ENCODE measurements around the gene PDZD2. TPM values are rescaled to one million over a fixed set of nuclear protein-coding genes. Genes with fewer than 3 reads are reported as not detected.

Gene PDZD2
- polyA plus RNA-seq, 1 donor from 2014 or later: 3.1 TPM

DNA sequence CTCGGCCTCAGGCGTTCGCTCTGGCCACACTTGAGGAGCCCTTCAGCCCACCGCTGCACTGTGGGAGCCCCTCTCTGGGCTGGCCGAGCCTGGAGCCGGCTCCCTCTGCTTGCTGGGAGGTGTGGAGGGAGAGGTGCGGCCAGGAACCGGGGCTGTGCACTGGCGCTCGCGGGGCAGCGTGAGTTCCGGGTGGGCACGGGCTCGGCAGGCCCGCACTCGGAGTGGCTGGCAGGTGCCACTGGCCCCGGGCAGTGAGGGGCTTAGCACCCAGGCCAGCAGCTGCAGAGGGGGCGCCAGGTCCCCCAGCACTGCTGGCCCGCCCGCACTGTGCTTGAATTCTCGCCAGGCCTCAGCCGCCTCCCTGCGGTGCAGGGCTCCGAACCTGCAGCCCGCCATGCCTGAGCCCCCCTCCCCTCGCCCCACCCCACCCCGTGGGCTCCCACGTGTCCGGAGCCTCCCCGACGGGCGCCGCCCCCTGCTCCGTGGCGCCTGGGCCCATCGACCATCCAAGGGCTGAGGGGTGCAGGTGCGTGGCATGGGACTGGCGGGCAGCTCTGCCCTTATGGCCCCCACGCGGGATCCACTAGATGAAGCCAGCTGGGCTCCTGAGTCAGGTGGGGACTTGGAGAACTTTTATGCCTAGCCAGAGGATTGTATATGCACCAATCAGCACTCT, 138.2 kb downstream of the PDZD2 start:
- Histone ChIP-seq H3K27me3 (ENCODE audit: insufficient read depth, low read depth, low read length) (no peaks in the 10 kb centered on the region), H3K4me2 (ENCODE audit: low read length) (no peak overlapping the region), H2AFZ (ENCODE audit: low read depth, low read length) (no peak overlapping the region), H3K36me3 (ENCODE audit: insufficient read depth, low read length) (no peaks in the 10 kb centered on the region), H3K27ac (ENCODE audit: low read length) (no peak overlapping the region), H3K9me2 (ENCODE audit: insufficient read depth, low read length) (no peaks in the 10 kb centered on the region), H3K4me3 (ENCODE audit: low read length) (no peak overlapping the region), H3K9me3 (ENCODE audit: low read length) (no peaks in the 10 kb centered on the region), H3K79me2 (replicated peaks; ENCODE audit: insufficient read depth, low read length) (no peaks in the 10 kb centered on the region), H3F3A (ENCODE audit: insufficient read depth, low read length, poor library complexity, severe bottlenecking) (no peaks in the 10 kb centered on the region), H3K9ac (ENCODE audit: low read length) (no peak overlapping the region), H4K20me1 (ENCODE audit: insufficient read depth) (no peaks in the 10 kb centered on the region)
- TF ChIP-seq, protein P1, sequence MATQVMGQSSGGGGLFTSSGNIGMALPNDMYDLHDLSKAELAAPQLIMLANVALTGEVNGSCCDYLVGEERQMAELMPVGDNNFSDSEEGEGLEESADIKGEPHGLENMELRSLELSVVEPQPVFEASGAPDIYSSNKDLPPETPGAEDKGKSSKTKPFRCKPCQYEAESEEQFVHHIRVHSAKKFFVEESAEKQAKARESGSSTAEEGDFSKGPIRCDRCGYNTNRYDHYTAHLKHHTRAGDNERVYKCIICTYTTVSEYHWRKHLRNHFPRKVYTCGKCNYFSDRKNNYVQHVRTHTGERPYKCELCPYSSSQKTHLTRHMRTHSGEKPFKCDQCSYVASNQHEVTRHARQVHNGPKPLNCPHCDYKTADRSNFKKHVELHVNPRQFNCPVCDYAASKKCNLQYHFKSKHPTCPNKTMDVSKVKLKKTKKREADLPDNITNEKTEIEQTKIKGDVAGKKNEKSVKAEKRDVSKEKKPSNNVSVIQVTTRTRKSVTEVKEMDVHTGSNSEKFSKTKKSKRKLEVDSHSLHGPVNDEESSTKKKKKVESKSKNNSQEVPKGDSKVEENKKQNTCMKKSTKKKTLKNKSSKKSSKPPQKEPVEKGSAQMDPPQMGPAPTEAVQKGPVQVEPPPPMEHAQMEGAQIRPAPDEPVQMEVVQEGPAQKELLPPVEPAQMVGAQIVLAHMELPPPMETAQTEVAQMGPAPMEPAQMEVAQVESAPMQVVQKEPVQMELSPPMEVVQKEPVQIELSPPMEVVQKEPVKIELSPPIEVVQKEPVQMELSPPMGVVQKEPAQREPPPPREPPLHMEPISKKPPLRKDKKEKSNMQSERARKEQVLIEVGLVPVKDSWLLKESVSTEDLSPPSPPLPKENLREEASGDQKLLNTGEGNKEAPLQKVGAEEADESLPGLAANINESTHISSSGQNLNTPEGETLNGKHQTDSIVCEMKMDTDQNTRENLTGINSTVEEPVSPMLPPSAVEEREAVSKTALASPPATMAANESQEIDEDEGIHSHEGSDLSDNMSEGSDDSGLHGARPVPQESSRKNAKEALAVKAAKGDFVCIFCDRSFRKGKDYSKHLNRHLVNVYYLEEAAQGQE (IDR thresholded peaks at IDR 0.05; ENCODE audit: borderline replicate concordance): no peak
- TF ChIP-seq, protein P2, sequence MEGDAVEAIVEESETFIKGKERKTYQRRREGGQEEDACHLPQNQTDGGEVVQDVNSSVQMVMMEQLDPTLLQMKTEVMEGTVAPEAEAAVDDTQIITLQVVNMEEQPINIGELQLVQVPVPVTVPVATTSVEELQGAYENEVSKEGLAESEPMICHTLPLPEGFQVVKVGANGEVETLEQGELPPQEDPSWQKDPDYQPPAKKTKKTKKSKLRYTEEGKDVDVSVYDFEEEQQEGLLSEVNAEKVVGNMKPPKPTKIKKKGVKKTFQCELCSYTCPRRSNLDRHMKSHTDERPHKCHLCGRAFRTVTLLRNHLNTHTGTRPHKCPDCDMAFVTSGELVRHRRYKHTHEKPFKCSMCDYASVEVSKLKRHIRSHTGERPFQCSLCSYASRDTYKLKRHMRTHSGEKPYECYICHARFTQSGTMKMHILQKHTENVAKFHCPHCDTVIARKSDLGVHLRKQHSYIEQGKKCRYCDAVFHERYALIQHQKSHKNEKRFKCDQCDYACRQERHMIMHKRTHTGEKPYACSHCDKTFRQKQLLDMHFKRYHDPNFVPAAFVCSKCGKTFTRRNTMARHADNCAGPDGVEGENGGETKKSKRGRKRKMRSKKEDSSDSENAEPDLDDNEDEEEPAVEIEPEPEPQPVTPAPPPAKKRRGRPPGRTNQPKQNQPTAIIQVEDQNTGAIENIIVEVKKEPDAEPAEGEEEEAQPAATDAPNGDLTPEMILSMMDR (IDR thresholded peaks at IDR 0.05; ENCODE audit: poor library complexity, severe bottlenecking): no peak
- TF ChIP-seq MXI1 (conservative IDR thresholded peaks at IDR 0.05; ENCODE audit: poor library complexity, severe bottlenecking) (no peak), RAD21 (conservative IDR thresholded peaks at IDR 0.05) (no peak), EP300 (conservative IDR thresholded peaks at IDR 0.05; ENCODE audit: poor library complexity, severe bottlenecking) (no peak), TAF1 (IDR thresholded peaks at IDR 0.05; ENCODE audit: low read depth) (no peak), SMC3 (conservative IDR thresholded peaks at IDR 0.05; ENCODE audit: poor library complexity) (no peak), EZH2 (IDR thresholded peaks at IDR 0.05; ENCODE audit: borderline replicate concordance, insufficient read depth, low read length, poor library complexity, severe bottlenecking) (no peak), POLR2AphosphoS5 (IDR thresholded peaks at IDR 0.05) (no peak)

DNA sequence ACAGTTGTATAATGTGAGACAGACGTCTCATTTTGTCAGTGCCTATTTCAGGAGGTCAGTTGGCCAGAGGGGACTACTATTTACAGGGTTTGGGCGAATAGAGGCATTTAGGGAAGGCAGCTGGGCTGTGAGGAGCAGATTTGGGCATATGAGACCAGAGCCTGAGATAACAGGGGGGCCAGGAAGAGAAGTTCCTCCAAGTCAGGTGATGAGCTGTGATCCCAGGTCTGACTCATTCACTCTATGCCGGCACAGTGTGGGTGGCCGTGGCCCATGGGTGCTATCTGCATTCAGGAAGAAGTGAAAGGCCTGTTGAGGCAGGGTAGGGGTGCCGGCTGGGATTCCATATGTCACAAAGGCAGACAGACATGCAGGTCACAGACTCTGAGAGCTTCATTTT, 142.8 kb downstream of the PDZD2 start:
- no peak overlapping the region for H3K4me3 ChIP-seq (ENCODE audit: low read length)
- no peaks in the 10 kb centered on the region for H3K9me3 ChIP-seq (ENCODE audit: low read length)
- no peaks in the 10 kb centered on the region for H3K79me2 ChIP-seq (replicated peaks; ENCODE audit: insufficient read depth, low read length)
- no peak for TF ChIP-seq RAD21 (conservative IDR thresholded peaks at IDR 0.05)
- TF ChIP-seq SMC3 (conservative IDR thresholded peaks at IDR 0.05; ENCODE audit: poor library complexity): no peak
- no peak for TF ChIP-seq EZH2 (IDR thresholded peaks at IDR 0.05; ENCODE audit: borderline replicate concordance, insufficient read depth, low read length, poor library complexity, severe bottlenecking)
- TF ChIP-seq MXI1 (conservative IDR thresholded peaks at IDR 0.05; ENCODE audit: poor library complexity, severe bottlenecking): no peak
- TF ChIP-seq EP300 (conservative IDR thresholded peaks at IDR 0.05; ENCODE audit: poor library complexity, severe bottlenecking): no peak
- no peak for TF ChIP-seq TAF1 (IDR thresholded peaks at IDR 0.05; ENCODE audit: low read depth)
- TF ChIP-seq, protein P1 (IDR thresholded peaks at IDR 0.05; ENCODE audit: borderline replicate concordance): no peak
- TF ChIP-seq, protein P2 (IDR thresholded peaks at IDR 0.05; ENCODE audit: poor library complexity, severe bottlenecking): no peak
- no peak for TF ChIP-seq POLR2AphosphoS5 (IDR thresholded peaks at IDR 0.05)
- no peaks in the 10 kb centered on the region for H3K27me3 ChIP-seq (ENCODE audit: insufficient read depth, low read depth, low read length)
- H3K27ac ChIP-seq (ENCODE audit: low read length): no peak overlapping the region
- no peak overlapping the region for H2AFZ ChIP-seq (ENCODE audit: low read depth, low read length)
- no peaks in the 10 kb centered on the region for H3F3A ChIP-seq (ENCODE audit: insufficient read depth, low read length, poor library complexity, severe bottlenecking)
- no peaks in the 10 kb centered on the region for H3K9me2 ChIP-seq (ENCODE audit: insufficient read depth, low read length)
- no peak overlapping the region for H3K9ac ChIP-seq (ENCODE audit: low read length)
- no peaks in the 10 kb centered on the region for H4K20me1 ChIP-seq (ENCODE audit: insufficient read depth)
- no peak overlapping the region for H3K4me2 ChIP-seq (ENCODE audit: low read length)
- no peaks in the 10 kb centered on the region for H3K36me3 ChIP-seq (ENCODE audit: insufficient read depth, low read length)
